Measurements from ENCODE around the gene TRRAP.
"Not testable (repeated sequence)": the region's sequence is repeated elsewhere in the genome, so short reads cannot be mapped to it uniquely, and the experiment has no call there.

TRRAP gene

GRCh38 chr7:98866765-98867164 lies 11.6 kb upstream of the TRRAP start:
- DNase-seq (ENCODE audit: low read depth), result no peak

GRCh38 chr7:98868450-98868849 lies 9.9 kb upstream of the TRRAP start:
- no peak for DNase-seq (ENCODE audit: low read depth)

- no peak for DNase-seq (ENCODE audit: low read depth)
Observed at GRCh38 chr7:98869027-98869596, 9.2 kb upstream of the TRRAP start.

- DNase-seq (ENCODE audit: low read depth), result no peak
Observed at GRCh38 chr7:98869597-98870120, 8.7 kb upstream of the TRRAP start, which contains the start of gene TMEM130. TMEM130 (minus strand) TSS chr7:98870014; CDS start chr7:98869861, 153 bp downstream.

- peak; percentile 47 for DNase-seq (ENCODE audit: low read depth)
Observed at GRCh38 chr7:98870121-98870651, 8.1 kb upstream of the TRRAP start.

GRCh38 chr7:98870807-98871491 lies 7.4 kb upstream of the TRRAP start:
- no peak for DNase-seq (ENCODE audit: low read depth)

GRCh38 chr7:98872328-98872924 lies 5.9 kb upstream of the TRRAP start:
- DNase-seq (ENCODE audit: low read depth), result no peak

- DNase-seq (ENCODE audit: low read depth), result not testable (repeated sequence)
Observed at GRCh38 chr7:98873610-98874009, 4.7 kb upstream of the TRRAP start.

- DNase-seq (ENCODE audit: low read depth), result no peak
Observed at GRCh38 chr7:98874942-98875341, 3.4 kb upstream of the TRRAP start.

- no peak for DNase-seq (ENCODE audit: low read depth)
Observed at GRCh38 chr7:98875501-98875900, 2.8 kb upstream of the TRRAP start.

GRCh38 chr7:98877146-98877545 lies 1.2 kb upstream of the TRRAP start:
- no peak for DNase-seq (ENCODE audit: low read depth)

- DNase-seq (ENCODE audit: low read depth), result no peak
Observed at GRCh38 chr7:98877692-98878364, 504 bp upstream of the TRRAP start.

- DNase-seq (ENCODE audit: low read depth), result no peak
Observed at GRCh38 chr7:98879198-98879978, 1.1 kb downstream of the TRRAP start.

GRCh38 chr7:98879979-98880315 lies 1.6 kb downstream of the TRRAP start:
- no peak for DNase-seq (ENCODE audit: low read depth)

- DNase-seq (ENCODE audit: low read depth), result no peak
Observed at GRCh38 chr7:98880485-98880884, 2.2 kb downstream of the TRRAP start.

GRCh38 chr7:98881561-98882315 lies 3.4 kb downstream of the TRRAP start:
- no peak for DNase-seq (ENCODE audit: low read depth)

GRCh38 chr7:98884416-98884815 lies 6.1 kb downstream of the TRRAP start:
- no peak for DNase-seq (ENCODE audit: low read depth)

- no peak for DNase-seq (ENCODE audit: low read depth)
Observed at GRCh38 chr7:98887038-98887437, 8.7 kb downstream of the TRRAP start.

GRCh38 chr7:98892609-98893008 lies 14.3 kb downstream of the TRRAP start:
- no peak for DNase-seq (ENCODE audit: low read depth)

GRCh38 chr7:98899816-98900215 lies 21.5 kb downstream of the TRRAP start:
- DNase-seq (ENCODE audit: low read depth), result no peak

- no peak for DNase-seq (ENCODE audit: low read depth)
Observed at GRCh38 chr7:98900815-98901214, 22.5 kb downstream of the TRRAP start.
